GM18498 (cell line): ENCODE results near the gene USP21.

Source experiments
- ATAC-seq: cut with Tn5 transposase; IDR thresholded peaks from one replicate; pipeline ENCODE4 v1.9.1; 2021; ENCODE audit warnings: mild to moderate bottlenecking, moderate library complexity; ENCODE audit not compliant: unreplicated experiment

The USP21 gene

DNA sequence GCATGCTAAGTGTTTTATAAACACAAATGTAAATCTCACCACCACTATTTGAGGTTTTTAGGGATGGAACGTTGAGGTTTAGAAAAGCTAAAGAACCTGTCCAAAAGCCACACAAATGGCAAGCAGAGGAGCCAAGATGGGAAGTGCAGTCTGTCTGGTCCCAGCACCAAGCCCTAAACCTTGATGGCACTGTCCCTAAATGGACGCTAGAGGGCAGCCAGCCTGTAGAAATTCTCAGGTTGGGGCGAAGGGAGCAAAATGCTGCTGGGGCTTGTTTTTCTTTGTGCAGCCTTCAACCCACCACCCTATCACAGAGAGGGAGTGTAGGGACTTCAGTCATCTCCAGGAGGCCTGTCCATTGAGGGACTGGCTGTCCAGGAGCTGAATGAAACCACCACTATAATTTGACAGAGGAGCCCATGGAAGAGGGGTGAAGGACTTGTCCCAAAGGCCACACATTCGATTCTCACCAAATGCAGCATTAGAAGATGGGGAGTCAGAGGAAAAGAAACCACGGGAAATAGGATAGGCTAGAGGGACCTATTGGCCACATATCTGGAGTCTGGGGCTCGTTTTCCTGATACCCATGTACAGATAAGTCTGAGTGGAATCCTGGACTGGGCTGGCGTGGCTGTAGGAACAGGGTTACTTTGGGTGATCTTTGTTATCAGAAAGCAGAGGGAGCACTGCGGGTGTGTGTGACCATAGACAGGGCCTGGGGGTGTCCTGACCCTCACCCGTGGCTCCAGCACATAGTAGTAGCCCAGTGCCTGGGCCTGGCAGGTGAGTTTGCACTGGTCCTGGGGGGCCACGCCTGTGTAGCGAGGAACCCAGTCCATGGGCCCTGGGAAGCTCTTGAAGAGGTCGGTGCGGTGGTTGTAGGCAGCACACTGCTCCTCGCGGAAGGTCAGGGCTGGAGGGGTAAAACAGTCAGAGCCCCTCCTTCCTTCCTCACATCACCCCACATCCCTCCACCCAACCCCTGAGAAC lies 33.5 kb downstream of the USP21 start:
- ATAC-seq, result peak; percentile 76

DNA sequence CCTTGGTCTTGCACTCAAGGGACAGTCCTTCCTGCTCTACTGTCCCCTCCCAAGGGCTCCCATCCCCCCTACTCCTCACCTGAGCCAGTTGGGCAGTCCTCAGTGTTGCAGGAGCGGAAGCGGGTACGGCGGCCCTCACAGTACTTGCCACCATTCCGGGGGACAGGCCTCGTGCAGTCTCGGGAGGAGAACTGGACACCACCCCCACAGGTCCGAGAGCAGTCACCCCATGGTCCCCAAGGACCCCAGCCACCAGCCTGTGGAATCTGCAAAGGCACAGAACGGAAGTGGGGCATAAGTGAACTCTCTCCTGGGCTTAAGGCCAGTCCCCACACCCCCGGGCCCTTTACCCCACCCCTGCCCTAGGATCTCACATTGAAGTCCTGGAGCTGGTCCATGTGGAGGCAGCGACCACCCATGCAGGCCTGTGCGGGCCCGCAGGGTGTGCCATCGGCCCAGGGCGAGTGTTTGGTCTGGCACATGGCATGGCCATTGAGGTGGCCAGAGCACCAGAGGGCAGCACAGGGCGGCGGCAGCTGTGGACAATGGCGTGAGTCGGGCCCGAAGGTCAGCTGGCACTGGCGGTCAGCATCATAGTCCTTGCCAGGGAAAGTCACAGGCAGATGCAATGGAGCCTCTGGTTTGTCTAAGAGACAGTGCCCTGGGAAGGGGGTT lies 34.4 kb downstream of the USP21 start:
- no peak for ATAC-seq

DNA sequence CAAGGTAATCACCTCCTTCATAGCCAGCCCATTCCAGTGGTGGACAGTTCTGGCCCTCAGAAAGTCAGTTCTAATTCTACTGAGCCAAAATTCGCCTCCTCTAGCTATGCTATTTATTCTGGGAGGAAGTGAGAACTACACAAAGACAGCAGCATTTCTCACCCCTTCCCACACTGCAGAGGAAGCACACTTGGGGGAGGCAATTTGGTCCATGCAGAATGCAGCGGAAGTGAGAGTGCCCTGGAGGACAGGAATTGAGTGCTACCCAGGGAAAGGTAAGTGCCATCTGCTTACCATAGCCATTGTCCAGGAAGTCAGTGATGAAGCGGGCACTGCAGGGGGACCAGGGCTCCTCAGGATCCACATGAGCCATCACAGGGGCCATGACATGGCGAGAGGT lies 35.9 kb downstream of the USP21 start:
- peak; percentile 52 for ATAC-seq

DNA sequence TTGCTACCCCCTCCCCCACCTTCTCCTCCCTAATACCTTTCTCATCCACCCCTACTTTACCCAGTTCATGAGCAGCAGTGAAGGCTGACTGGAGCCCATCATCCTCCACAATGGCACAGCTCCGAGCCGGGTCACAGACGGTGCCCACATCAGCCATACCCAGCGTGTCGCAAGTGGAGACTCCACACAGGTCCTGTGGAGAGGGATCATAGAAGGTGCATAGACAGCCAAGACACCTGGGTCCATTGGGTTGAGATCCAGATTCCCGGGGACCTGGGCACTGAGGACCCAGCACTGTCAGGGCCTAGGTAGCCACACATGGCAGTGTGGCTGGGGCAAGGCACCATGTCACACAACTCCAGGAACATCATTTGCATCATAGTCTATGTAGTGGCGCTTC lies 36.8 kb downstream of the USP21 start:
- no peak for ATAC-seq

DNA sequence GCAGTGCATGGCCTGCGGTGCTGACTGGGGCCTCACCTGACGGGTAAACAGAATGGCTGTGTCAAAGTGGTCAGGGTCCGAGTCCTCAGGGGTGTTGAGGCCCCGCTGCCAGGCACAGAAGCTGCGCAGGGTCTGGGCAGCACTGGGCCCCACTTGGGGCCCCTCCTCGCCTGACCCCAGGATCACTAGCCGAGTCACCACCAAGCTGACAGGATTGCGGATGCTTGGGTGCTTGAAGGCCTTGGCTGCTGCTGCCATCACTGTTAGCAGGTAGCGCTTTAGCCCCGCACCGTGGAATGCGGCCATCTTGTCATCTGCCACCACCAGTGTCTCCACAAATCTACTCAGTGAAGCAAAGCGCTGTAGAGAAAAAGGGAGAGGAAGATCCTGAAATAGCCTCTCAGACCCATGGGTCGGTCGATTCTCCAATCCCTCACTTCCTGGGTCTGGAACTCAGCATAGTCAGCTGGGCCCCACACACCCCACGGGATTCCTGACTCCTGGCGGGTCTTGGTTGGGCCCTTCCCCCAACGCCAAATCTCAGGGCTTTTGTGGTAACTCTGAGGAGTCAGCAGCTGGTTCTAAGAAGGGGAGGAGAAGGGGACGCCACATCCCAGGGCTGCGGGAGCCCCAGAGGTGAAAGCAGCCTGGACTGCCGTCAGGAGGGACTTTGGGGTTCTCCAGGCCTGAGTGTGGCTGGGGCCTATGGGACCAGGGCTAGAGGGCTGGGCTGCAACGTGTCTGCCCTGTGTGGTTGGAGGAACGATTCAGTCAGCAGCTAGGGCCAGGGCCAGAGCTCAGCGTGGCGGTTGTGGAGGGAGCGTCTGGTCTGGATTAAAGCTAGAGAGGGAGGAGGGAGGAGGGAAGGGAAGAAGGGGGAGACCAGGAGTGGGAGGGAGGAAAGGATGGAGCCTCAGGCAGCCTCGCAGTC lies 37.5 kb downstream of the USP21 start:
- ATAC-seq, result no peak

DNA sequence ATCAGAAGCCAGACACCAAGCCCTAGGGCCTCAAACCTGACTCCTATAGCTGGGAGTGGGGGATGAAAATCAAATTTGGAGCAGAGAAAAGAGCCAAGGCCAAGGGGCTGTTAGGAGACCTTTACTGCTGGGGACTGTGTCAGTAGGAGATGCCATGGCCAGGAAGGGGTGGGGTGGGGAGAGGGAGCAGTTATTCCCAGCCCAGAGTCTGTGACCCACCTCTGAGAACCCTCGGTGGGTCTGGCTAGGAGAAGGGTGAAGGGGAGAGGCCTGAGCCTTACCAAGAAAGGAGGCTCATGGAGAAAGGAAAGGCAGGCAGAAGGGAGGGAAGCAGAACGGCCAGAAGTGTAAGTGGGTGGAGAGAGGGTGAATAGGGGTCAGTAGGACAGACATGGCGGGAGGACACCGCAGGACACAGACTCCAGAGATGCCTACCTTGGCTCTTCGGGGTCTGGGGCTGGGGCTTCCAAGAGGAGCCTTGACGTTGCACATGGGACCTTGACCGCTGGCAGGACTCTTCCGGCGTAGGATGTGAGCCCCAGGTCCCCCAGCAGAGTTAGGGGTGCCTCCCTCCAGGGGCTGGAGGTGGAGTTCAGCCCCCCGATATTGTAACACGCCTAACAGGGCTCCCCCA lies 38.4 kb downstream of the USP21 start:
- ATAC-seq, result no peak

DNA sequence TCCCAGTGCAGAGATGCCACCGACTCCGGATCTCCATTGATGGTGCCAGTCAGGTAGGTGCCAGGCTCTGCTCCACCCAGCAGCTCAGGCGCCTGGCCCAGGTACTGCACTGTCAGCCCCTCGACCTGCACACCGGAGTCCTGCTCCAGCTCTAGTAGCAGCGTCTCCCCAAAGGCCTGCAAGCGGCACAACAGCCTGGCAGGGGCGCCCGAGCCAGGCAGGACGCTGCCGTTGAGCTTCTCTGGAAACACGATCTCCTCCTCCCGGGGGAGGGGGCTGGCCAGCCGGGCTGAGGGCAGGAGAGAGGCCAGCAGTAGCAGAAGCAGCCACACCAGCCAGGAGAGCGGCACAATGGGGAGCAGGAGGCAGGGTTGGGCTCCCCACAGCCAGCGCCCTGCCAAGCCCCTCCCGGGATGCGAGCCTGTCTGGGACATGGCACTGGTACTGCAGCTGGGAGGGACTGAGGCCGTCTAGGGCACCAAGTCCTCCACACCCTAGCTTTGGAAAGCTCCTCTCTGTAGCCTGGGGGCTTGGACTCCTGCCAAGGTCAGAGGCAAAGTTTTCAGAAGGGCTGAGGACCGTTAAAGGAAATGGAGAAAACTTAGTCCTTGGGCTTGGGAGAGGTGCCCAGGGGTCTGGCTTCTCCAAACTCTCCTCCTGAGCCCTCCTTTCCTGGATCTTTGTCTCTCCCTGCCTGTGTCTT lies 39.0 kb downstream of the USP21 start:
- no peak for ATAC-seq

DNA sequence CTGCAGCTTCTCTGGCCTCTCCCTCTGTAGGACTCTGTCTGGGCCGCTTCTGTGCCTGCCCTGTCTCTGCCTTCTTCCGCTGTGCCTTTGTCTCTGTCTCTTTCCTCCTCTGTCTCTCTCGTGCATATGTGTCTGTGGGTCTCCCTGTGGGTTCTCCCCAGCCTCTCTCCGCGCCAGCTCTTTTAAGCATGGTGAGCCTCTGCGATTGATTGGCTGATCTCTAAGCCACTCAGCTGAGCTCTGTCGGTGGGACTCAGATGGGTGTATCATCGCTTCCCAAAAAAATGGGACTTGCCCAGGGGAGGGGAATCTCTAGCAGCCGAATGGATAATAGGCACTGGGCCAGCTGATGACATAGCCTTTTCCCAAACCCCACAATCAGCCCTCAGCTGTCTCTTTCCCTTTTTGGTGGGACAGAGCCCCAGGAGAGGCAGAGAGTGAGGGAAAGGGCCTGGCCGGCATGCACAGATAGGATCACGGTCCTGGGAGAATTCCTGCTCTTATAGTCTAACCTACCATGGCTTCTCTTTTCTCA lies 39.7 kb downstream of the USP21 start, which contains the start of gene ADAMTS4:
ADAMTS4 (minus strand) TSS at position 158 of the 535 bp plus-strand sequence. CDS start 427 bp downstream, outside the sequence.
- ATAC-seq, result no peak

DNA sequence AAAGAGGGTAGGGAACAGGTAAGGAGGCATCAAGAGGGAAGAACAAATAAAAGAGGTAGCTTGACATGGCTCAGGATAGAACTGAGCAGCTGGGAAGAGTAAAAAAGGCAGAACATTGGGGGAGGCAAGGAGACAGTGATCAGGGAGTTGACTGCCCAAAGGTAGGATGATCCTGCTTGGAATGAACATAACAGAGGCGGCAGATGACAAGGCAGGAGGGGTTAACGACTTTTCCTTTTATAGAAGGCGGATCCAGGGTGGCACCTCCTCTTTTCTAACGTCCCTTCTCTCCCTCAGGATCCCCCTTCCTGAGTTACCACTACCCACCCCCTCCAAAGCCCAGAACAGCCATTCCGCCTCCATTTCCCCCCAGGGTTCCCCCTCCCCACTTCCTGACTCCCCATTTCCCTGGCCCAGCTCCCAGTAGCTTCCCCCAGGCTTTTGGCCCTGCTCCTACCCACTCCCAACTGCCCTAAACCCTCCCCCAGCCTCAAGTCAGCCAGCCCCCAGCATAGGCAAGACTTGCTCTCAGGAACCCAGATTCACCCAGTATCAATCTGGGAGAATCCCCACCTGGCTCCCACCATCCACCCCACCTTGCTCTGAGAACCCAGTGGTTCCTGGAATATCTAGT lies 40.3 kb downstream of the USP21 start:
- ATAC-seq, result no peak

DNA sequence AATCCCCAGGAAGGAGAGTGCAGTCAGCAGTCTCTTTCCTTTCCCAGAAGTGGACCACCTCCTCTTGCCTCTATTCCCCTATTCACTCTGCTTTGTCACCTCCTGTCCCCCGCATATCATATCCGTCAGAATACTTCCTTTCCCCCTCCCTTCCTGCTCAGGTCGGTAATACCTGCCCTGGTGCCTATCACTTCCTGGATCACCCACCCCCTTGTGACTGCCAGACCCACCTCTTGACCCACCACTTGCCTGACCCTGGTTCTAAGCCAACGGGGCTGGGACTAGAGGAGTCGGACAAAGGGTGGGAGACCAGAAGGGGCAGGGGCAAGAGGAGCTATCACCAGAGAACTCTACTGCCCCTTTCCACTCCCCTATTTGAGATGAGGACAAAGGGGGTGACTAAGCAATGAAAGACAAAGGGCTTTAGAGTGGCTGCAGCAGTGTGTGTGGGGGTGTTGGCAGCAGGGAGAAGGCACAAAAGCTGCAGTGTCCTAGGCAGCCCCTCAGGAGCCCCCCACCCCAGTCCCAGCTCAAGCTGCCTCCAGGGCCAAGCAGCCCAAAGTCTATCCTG lies 41.2 kb downstream of the USP21 start:
- no peak for ATAC-seq

DNA sequence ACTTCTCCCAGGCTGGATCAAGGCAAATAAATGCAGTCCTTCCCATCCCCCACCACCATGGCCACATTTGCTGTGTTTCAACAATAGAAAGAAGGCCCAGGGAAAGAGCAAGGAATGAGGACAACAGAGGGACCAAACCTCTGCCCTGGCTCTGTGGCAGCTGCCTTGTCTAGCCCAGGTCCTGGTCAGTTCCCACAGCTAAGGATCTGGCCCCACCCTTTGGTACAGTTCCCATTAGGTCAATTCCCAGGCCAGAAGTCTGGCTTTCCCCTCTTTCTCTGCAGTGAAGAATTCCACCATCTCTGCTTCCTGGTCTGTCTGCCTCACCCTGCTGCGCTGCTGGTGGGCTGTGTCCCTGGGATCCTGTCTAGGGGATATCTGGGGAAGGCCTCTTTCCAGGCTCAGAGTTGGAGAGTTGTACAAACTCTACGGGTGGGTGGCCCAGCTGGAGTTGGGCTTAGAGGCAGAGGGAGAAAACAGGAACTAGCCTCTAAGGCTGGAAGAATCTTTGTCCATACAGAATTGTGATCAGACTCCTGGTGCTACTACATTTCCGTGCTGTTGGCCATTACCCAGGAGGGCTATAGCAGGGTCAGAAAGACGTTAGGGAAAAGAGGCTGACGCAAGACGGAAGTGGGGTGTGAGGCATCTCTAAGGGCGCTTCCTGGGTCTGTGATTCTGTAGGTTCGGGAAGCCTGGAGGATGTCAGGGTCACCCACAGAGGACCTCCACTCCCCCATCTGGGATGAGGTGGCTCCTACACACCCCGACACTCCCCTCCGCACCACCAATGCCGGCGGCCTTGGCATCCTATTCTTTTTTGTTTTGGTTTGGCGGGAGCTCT lies 41.9 kb downstream of the USP21 start:
- no peak for ATAC-seq

DNA sequence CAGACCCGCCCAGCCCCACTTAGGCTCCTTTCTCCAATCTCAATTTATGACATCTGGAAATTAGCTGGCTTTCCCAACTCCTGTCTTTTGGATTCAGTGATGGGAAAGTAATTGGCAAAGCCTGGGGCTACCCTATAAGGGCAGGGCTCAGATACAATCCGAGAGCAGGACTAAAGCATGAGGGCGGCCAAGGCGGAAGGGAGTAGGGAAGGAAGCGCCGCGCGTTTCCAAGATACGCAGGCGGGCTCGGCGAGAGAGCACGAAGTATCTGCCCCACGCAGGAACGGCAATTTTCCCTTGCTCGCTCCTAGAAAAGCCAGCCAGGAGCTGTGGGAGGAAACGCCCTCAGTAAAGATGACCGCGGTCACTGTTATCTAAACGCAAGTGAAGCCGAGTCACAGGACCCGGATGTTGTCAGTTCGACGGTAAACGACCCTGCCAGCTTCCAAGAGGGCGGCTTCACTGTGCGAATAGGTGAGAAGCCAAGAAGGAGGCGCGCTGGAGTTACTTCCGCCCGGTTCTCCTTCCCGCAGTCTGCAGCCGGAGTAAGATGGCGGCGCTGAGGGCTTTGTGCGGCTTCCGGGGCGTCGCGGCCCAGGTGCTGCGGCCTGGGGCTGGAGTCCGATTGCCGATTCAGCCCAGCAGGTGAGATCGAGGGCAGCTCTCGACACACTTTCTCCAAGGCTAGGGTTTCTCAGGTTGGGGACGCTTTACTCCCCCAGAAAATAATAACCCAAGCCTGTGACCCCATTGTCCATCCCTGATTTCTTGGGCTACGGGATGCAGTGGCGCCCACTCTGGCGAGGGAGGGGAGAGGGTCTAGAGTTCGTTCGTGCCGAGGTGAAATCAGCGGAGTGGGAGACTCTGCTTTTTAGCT lies 42.8 kb downstream of the USP21 start, which contains the start of gene NDUFS2:
NDUFS2 (plus strand) TSS at position 532 of the 877 bp plus-strand sequence; CDS start at position 551, 19 bp downstream.
- peak; percentile 94 for ATAC-seq

DNA sequence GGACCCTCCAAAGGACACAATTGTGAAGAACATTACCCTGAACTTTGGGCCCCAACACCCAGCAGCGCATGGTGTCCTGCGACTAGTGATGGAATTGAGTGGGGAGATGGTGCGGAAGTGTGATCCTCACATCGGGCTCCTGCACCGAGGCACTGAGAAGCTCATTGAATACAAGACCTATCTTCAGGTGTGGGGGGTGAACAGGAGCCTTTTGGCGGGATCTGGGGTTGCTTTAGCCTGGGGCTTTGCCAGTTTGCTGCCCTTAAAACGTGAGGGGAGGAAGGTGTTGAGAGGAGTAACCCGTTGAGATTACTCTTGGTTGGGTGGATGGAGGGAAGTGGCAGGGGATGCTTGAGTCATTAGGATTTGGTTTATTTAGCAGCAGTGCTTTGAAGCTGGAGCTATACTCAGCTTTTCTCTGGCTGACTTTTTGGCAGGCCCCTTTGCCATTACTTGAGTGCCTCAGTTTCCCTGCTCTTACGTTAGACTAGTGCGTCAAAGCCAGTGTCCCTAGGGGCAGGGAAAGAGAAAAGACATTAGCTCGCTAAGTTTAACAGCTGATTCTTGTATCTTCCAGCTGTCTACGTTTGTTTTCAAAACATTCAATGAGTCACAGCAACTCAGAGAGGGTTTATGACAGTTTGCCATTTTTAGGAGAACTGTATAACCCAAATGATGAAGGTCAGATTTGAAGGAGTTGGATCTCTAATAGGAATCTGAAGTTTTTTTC lies 47.3 kb downstream of the USP21 start:
- ATAC-seq, result no peak

DNA sequence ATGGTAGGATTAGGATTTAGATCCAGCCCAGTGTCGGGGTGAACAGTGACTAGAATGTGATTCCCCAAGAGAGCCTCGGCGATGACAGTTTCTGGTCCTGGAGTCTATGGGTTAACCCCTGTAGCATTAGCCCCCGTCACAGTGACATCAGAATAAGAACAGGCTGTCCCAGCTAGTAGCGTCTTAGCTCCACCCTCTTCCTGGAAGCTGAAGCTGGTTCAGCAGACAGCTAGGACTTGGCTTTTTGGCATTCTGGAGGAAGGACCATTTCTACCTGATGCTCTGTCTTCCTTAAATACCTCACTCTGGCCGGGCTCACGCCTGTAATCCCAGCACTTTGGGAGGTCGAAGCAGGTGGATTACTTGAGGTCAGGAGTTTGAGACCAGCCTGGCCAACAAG lies 47.9 kb downstream of the USP21 start:
- ATAC-seq, result no peak

DNA sequence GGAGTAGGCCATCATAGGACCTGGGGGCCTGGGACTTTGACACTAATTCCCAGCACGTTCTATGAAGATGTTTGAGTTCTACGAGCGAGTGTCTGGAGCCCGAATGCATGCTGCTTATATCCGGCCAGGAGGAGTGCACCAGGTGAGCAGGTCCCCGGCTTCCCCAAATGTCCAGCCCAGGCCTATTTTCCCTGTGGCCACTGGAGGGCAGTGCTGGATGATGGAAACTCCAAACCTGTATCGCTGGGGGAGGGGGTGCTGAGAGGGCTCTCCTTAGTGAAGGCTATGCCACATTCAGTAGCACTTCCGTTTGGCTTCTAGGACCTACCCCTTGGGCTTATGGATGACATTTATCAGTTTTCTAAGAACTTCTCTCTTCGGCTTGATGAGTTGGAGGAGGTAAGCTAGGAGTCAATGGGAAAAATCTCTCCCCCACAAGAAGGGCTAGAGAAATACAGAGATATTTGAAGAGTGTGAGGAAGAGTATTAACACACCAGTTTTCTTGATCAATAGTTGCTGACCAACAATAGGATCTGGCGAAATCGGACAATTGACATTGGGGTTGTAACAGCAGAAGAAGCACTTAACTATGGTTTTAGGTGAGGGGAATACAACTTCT lies 50.6 kb downstream of the USP21 start:
- peak; percentile 81 for ATAC-seq

DNA sequence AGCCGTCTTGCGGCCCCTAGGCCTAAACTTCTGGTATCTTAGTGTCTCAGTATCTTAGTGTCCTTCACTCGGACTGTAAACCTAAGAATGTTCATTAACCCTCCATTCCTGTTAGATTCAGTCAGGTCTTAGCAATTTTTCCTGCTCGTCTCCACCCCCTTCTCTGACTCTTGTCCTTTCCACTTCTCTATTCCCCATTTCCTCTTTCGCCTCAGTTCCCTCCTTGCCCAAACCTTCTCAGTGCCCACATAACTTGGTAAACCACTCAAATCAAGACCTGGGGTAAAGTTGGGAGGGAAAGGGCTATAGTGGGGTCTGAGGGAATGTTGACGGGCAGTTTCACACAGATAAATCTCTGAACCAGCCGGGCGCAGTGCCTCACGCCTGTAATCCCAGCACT lies 55.1 kb downstream of the USP21 start:
- ATAC-seq, result no peak
